ENCODE data around the gene ADGRL3. TPM values are rescaled to one million over a fixed set of nuclear protein-coding genes. Genes with fewer than 3 reads are reported as not detected.

Gene ADGRL3
- polyA plus RNA-seq, 1 experiment, result 0.01 TPM

DNA sequence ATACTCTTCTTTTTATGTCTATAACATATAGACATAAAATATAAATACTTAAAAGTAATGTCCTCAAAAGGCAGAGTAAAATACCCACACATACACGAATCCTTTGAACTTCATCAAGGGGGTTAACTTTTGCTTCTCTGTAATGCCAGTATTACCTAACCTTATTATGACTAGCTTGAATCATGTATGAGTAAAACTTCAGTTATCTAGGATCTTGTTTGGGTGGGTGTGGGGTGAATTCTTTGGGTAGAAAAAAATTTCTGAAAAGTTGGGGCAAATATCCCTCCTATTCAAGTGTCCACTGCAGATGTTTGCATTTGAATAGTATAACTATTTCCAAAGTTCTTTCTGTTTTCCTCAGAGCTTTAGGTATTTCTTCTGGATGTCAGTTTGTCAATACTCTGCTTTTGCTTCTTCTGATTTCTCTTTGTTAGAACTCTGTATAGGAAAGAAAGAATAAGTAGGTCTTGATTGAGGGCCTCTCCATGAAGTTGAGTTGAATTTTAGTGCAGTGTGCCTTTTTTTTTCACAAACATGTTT, 173.8 kb downstream of the ADGRL3 start:
- TF ChIP-seq, protein P1, sequence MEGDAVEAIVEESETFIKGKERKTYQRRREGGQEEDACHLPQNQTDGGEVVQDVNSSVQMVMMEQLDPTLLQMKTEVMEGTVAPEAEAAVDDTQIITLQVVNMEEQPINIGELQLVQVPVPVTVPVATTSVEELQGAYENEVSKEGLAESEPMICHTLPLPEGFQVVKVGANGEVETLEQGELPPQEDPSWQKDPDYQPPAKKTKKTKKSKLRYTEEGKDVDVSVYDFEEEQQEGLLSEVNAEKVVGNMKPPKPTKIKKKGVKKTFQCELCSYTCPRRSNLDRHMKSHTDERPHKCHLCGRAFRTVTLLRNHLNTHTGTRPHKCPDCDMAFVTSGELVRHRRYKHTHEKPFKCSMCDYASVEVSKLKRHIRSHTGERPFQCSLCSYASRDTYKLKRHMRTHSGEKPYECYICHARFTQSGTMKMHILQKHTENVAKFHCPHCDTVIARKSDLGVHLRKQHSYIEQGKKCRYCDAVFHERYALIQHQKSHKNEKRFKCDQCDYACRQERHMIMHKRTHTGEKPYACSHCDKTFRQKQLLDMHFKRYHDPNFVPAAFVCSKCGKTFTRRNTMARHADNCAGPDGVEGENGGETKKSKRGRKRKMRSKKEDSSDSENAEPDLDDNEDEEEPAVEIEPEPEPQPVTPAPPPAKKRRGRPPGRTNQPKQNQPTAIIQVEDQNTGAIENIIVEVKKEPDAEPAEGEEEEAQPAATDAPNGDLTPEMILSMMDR (IDR thresholded peaks at IDR 0.05; ENCODE audit: insufficient read depth, low read depth, low read length), result no peak
- no peaks in the 10 kb centered on the region for H3K27me3 ChIP-seq (ENCODE audit: control insufficient read depth, insufficient read depth, low read length)
- ChIA-PET POLR2A (no interaction called here), CTCF (interaction anchor here (0.7 kb wide), 1 partner anchor 292 kb away, joined by 5 read pairs; no protein-coding TSS in a partner anchor)
- DNase-seq (ENCODE audit: low read depth), result no peak
- no peak overlapping the region for H3K4me3 ChIP-seq (ENCODE audit: low read depth, low read length)
- no peaks in the 10 kb centered on the region for H3K36me3 ChIP-seq (ENCODE audit: control insufficient read depth, insufficient read depth, low read length)

DNA sequence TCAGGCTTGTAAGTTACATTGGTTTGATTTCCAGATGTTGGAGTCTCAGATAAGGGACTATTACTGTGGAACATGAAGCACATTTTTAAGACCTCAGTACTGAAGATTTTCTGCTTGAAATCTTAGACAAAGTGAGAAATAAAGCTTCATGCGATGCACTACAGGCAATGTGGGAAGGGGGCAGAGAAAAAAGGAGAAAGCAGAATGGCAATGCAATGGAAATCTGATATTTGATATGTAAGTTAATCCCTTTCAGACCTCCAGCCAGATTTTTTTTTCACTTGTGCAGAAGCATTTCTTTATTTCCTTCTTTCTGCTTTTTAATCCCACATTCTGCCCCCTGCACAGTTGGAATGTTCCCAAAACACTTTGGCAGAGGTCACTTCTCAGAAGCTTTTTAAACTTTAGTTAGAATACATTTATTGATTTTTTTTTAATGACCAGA, 174.3 kb downstream of the ADGRL3 start:
- CTCF ChIA-PET, result interaction anchor here (0.7 kb wide), 1 partner anchor 292 kb away, joined by 5 read pairs; no protein-coding TSS in a partner anchor
- Histone ChIP-seq H3K4me3 (ENCODE audit: low read depth, low read length) (no peak overlapping the region), H3K27me3 (ENCODE audit: control insufficient read depth, insufficient read depth, low read length) (no peaks in the 10 kb centered on the region), H3K36me3 (ENCODE audit: control insufficient read depth, insufficient read depth, low read length) (no peaks in the 10 kb centered on the region)
- POLR2A ChIA-PET, result no interaction called here
- TF ChIP-seq, protein P1 (IDR thresholded peaks at IDR 0.05; ENCODE audit: insufficient read depth, low read depth, low read length), result no peak
- DNase-seq (ENCODE audit: low read depth), result no peak

DNA sequence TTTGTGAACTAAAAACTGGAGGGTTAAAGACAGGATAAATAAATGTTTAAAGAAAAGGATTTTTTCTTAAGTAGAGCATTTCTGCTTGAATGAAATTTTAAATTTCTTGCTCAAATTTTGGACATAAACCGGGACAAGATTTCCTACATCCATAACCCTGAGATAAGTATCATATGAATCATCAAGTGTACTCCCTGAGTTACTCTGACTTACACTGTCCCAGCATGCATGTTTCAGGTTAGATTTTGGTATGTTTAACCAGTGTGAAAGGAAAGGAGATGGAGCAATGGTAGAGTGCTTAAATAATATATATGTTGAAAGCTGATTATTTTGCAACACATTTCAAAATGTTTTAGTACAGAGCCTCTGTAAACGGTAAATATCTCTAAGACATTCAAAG, 175.2 kb downstream of the ADGRL3 start:
- no peak overlapping the region for H3K4me3 ChIP-seq (ENCODE audit: low read depth, low read length)
- CTCF ChIA-PET, result no interaction called here
- POLR2A ChIA-PET, result no interaction called here
- H3K27me3 ChIP-seq (ENCODE audit: control insufficient read depth, insufficient read depth, low read length), result no peaks in the 10 kb centered on the region
- DNase-seq (ENCODE audit: low read depth), result no peak
- TF ChIP-seq, protein P1 (IDR thresholded peaks at IDR 0.05; ENCODE audit: insufficient read depth, low read depth, low read length), result no peak
- H3K36me3 ChIP-seq (ENCODE audit: control insufficient read depth, insufficient read depth, low read length), result no peaks in the 10 kb centered on the region

DNA sequence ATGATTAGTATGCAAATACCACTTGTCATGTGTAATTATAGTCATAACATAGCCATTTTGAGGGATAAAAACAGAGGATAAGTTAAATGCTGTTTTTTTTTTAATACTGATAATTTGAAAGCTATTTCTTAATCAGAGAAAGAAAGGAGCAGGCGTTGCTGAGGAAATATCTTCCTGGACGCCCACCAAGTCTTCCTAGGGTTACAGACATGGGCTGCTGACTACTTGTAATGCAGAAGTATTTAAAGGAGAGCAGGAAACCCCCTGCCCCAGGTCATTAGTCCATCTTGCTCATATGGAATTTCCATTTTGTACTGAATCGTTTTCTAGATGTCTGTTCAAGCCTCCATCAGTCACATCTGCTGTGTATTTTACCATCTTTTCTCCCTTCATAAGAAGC, 176.2 kb downstream of the ADGRL3 start:
- H3K36me3 ChIP-seq (ENCODE audit: control insufficient read depth, insufficient read depth, low read length), result no peaks in the 10 kb centered on the region
- TF ChIP-seq, protein P1 (IDR thresholded peaks at IDR 0.05; ENCODE audit: insufficient read depth, low read depth, low read length), result no peak
- POLR2A ChIA-PET, result no interaction called here
- CTCF ChIA-PET, result no interaction called here
- no peaks in the 10 kb centered on the region for H3K27me3 ChIP-seq (ENCODE audit: control insufficient read depth, insufficient read depth, low read length)
- no peak overlapping the region for H3K4me3 ChIP-seq (ENCODE audit: low read depth, low read length)
- no peak for DNase-seq (ENCODE audit: low read depth)

GRCh38 chr4:61379406-61379805, 179.3 kb downstream of the ADGRL3 start:
- TF ChIP-seq, protein P1 (IDR thresholded peaks at IDR 0.05; ENCODE audit: insufficient read depth, low read depth, low read length), result no peak
- H3K36me3 ChIP-seq (ENCODE audit: control insufficient read depth, insufficient read depth, low read length), result no peaks in the 10 kb centered on the region
- ChIA-PET CTCF (no interaction called here), POLR2A (no interaction called here)
- H3K27me3 ChIP-seq (ENCODE audit: control insufficient read depth, insufficient read depth, low read length), result no peaks in the 10 kb centered on the region
- DNase-seq (ENCODE audit: low read depth), result no peak
- H3K4me3 ChIP-seq (ENCODE audit: low read depth, low read length), result no peak overlapping the region
